SU-DHL-6 (cell line): ENCODE measurements around the gene MRC1.

ENCODE experiments used
- H2AFZ ChIP-seq: fragments of 200-600 bp; sonication (generic); 2 replicates; pipeline ENCODE4 v1.6.1; 2014; ENCODE audit warnings: low read depth, mild to moderate bottlenecking, moderate library complexity, mixed read lengths, antibody characterized with exemption, low read length; ENCODE audit not compliant: severe bottlenecking
- H3F3A ChIP-seq: fragments of 200-600 bp; shearing (Covaris generic); 2 replicates; pipeline ENCODE4 v1.6.0; 2016; ENCODE audit warnings: antibody characterized with exemption, mild to moderate bottlenecking; ENCODE audit not compliant: insufficient read depth
- H3K27ac ChIP-seq: fragments of 200-600 bp; sonication (generic); 2 replicates; pipeline ENCODE4 v1.5.1; 2016; ENCODE audit warnings: low read depth, mild to moderate bottlenecking, low read length, moderate library complexity, mixed read lengths
- H3K27me3 ChIP-seq: fragments of 200-600 bp; sonication (generic), shearing (Covaris generic); 2 replicates; pipeline ENCODE4 v1.6.0; 2014; ENCODE audit warnings: mild to moderate bottlenecking, low read length
- H3K36me3 ChIP-seq: fragments of 200-600 bp; sonication (generic); 2 replicates; pipeline ENCODE4 v1.6.1; 2014; ENCODE audit warnings: mild to moderate bottlenecking, low read length, mixed read lengths
- H3K4me2 ChIP-seq: fragments of 300-600, 200-600 bp; shearing (Covaris generic), sonication (generic); 2 replicates; pipeline ENCODE4 v1.6.0; 2014; ENCODE audit warnings: low read length, low read depth, mild to moderate bottlenecking; ENCODE audit not compliant: poor library complexity, severe bottlenecking
- H3K4me3 ChIP-seq: fragments of 200-600 bp; sonication (generic); 2 replicates; pipeline ENCODE4 v1.5.1; 2014; ENCODE audit warnings: antibody characterized with exemption, low read length, mild to moderate bottlenecking, mixed read lengths; ENCODE audit not compliant: insufficient read depth, poor library complexity, severe bottlenecking
- H3K79me2 ChIP-seq: fragments of 200-600 bp; sonication (generic); 2 replicates; pipeline ENCODE4 v1.6.1; 2014; ENCODE audit warnings: mild to moderate bottlenecking, low read length, moderate library complexity; ENCODE audit not compliant: insufficient read depth
- H3K9ac ChIP-seq: fragments of 200-600 bp; sonication (generic); 2 replicates; pipeline ENCODE4 v1.7.0; 2014; ENCODE audit warnings: mild to moderate bottlenecking, low read length
- H3K9me2 ChIP-seq: fragments of 200-600 bp; sonication (generic); replicated peaks from 2 replicates; pipeline ENCODE4 v1.6.1; 2014; ENCODE audit warnings: low read length; ENCODE audit not compliant: insufficient read depth
- H3K9me3 ChIP-seq: fragments of 200-600 bp; sonication (generic); 2 replicates; pipeline ENCODE4 v1.6.1; 2014; ENCODE audit warnings: low read length, mixed read lengths; ENCODE audit not compliant: insufficient read depth
- H4K20me1 ChIP-seq: fragments of 200-600 bp; sonication (generic); 2 replicates; pipeline ENCODE4 v1.6.1; 2014; ENCODE audit warnings: low read depth, mild to moderate bottlenecking, antibody characterized with exemption, low read length, moderate library complexity, mixed read lengths
- EZH2phosphoT487 ChIP-seq: fragments of 200-600 bp; sonication (generic), shearing (Covaris generic); conservative IDR thresholded peaks from 2 replicates; pipeline ENCODE4 v1.6.1; 2018; ENCODE audit warnings: mild to moderate bottlenecking, antibody characterized with exemption, low read length, moderate library complexity, mixed read lengths
- TF ChIP-seq, protein P1 (sequence below): fragments of 200-600 bp; sonication (generic); IDR thresholded peaks from one replicate; pipeline ENCODE4 v1.5.1; 2017; ENCODE audit warnings: antibody characterized with exemption, mild to moderate bottlenecking, low read length, moderate library complexity; ENCODE audit not compliant: insufficient read depth, poor library complexity, severe bottlenecking

Gene MRC1

DNA sequence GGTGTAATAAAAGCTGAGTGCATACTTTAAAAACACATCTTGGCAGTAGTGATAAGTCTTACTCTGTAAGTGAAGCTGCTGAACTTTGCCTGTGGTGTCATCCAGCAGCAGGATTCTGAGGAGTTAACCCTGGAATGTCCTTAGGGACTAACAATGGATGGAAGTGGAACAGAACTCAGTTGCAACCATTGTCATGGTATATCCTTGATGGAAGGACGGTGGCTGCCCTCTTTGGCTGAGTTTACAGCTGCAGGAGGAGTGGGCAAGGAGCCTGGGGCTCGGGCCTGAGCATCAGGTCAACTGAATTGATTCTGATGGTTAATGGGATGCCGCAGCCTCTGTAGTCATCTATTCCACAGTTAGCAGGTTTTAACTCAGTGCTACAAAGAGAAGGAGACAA lies 56.2 kb downstream of the MRC1 start:
- H2AFZ ChIP-seq: no peak overlapping the region
- no peak for TF ChIP-seq EZH2phosphoT487
- TF ChIP-seq, protein P1, sequence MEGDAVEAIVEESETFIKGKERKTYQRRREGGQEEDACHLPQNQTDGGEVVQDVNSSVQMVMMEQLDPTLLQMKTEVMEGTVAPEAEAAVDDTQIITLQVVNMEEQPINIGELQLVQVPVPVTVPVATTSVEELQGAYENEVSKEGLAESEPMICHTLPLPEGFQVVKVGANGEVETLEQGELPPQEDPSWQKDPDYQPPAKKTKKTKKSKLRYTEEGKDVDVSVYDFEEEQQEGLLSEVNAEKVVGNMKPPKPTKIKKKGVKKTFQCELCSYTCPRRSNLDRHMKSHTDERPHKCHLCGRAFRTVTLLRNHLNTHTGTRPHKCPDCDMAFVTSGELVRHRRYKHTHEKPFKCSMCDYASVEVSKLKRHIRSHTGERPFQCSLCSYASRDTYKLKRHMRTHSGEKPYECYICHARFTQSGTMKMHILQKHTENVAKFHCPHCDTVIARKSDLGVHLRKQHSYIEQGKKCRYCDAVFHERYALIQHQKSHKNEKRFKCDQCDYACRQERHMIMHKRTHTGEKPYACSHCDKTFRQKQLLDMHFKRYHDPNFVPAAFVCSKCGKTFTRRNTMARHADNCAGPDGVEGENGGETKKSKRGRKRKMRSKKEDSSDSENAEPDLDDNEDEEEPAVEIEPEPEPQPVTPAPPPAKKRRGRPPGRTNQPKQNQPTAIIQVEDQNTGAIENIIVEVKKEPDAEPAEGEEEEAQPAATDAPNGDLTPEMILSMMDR: no peak
- no peak overlapping the region for H3K9ac ChIP-seq
- no peaks in the 10 kb centered on the region for H3K9me3 ChIP-seq
- no peaks in the 10 kb centered on the region for H3K36me3 ChIP-seq
- H3K27ac ChIP-seq: no peak overlapping the region
- H3K4me2 ChIP-seq: no peak overlapping the region
- no peaks in the 10 kb centered on the region for H3K9me2 ChIP-seq
- 0 out of 2 replicates have a peak, but pooled peaks cover 2% of the 10 kb centered on the region for H3K27me3 ChIP-seq
- no peaks in the 10 kb centered on the region for H3K79me2 ChIP-seq
- H3K4me3 ChIP-seq: no peak overlapping the region
- no peaks in the 10 kb centered on the region for H4K20me1 ChIP-seq
- H3F3A ChIP-seq: no peaks in the 10 kb centered on the region

DNA sequence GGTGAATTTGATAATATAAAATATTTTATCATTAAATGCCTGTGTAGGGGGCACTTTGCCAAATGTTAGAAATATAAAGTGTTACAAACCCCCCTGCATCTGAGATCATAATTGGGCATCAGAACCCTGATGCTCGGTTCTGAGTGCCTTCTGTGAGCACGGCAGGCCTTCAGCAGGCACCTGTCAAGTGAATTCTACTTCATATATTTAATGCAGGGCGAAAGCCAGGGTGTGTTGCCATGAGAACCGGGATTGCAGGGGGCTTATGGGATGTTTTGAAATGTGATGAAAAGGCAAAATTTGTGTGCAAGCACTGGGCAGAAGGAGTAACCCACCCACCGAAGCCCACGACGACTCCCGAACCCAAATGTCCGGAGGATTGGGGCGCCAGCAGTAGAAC lies 57.2 kb downstream of the MRC1 start:
- H2AFZ ChIP-seq: no peak overlapping the region
- no peaks in the 10 kb centered on the region for H3F3A ChIP-seq

GRCh38 chr10:17867056-17867455 lies 57.9 kb downstream of the MRC1 start:
- H3K79me2 ChIP-seq: no peaks in the 10 kb centered on the region
- 0 out of 2 replicates have a peak, but pooled peaks cover 2% of the 10 kb centered on the region for H3K27me3 ChIP-seq
- H2AFZ ChIP-seq: no peak overlapping the region
- no peaks in the 10 kb centered on the region for H4K20me1 ChIP-seq
- H3K4me3 ChIP-seq: no peak overlapping the region
- H3K9me2 ChIP-seq: no peaks in the 10 kb centered on the region
- no peak overlapping the region for H3K27ac ChIP-seq
- TF ChIP-seq, protein P1: no peak
- no peak for TF ChIP-seq EZH2phosphoT487
- H3K9ac ChIP-seq: no peak overlapping the region
- no peak overlapping the region for H3K4me2 ChIP-seq
- no peaks in the 10 kb centered on the region for H3K36me3 ChIP-seq
- H3F3A ChIP-seq: no peaks in the 10 kb centered on the region
- no peaks in the 10 kb centered on the region for H3K9me3 ChIP-seq

More for the DNA sequence above, 57.2 kb downstream of the MRC1 start:
- no peaks in the 10 kb centered on the region for H3K79me2 ChIP-seq
- no peaks in the 10 kb centered on the region for H3K9me3 ChIP-seq
- no peak overlapping the region for H3K27ac ChIP-seq
- H4K20me1 ChIP-seq: no peaks in the 10 kb centered on the region
- no peak overlapping the region for H3K4me3 ChIP-seq
- H3K27me3 ChIP-seq: 0 out of 2 replicates have a peak, but pooled peaks cover 2% of the 10 kb centered on the region
- H3K9ac ChIP-seq: no peak overlapping the region
- TF ChIP-seq EZH2phosphoT487: no peak
- TF ChIP-seq, protein P1: no peak
- H3K9me2 ChIP-seq: no peaks in the 10 kb centered on the region
- H3K36me3 ChIP-seq: no peaks in the 10 kb centered on the region
- no peak overlapping the region for H3K4me2 ChIP-seq
